Activated CD4-positive, alpha-beta T cell treated with anti-CD3 and anti-CD28 coated beads for 48 hours (primary cell): ENCODE data around the gene XCL1.
"Not testable (repeated sequence)": the region's sequence is repeated elsewhere in the genome, so short reads cannot be mapped to it uniquely, and the experiment has no call there.

Experiments
- DNase-seq: peaks from one replicate; pipeline ENCODE4 v3.0.0-alpha.2; 2020

Gene XCL1

GRCh38 chr1:168576245-168576688 lies at the start of gene XCL1:
Gene XCL1 (plus strand): TSS chr1:168576605. CDS start chr1:168576638, 33 bp downstream.
- DNase-seq = not testable (repeated sequence)

- DNase-seq = no peak
Observed at GRCh38 chr1:168529518-168529917, 46.9 kb upstream of the XCL1 start.

- DNase-seq = no peak
Observed at GRCh38 chr1:168531615-168532345, 44.6 kb upstream of the XCL1 start.

- no peak for DNase-seq
Observed at GRCh38 chr1:168535536-168535935, 40.9 kb upstream of the XCL1 start.

GRCh38 chr1:168540798-168541197 lies 35.6 kb upstream of the XCL1 start:
- DNase-seq = not testable (repeated sequence)

GRCh38 chr1:168542978-168543377 lies 33.4 kb upstream of the XCL1 start:
- DNase-seq = not testable (repeated sequence)

GRCh38 chr1:168543840-168544498 lies 32.4 kb upstream of the XCL1 start, which contains the start of gene XCL2:
Gene XCL2 (minus strand): TSS chr1:168543997. CDS start chr1:168543964, 33 bp downstream.
- DNase-seq = not testable (repeated sequence)

- DNase-seq = not testable (repeated sequence)
Observed at GRCh38 chr1:168545678-168546552, 30.5 kb upstream of the XCL1 start.

- DNase-seq = not testable (repeated sequence)
Observed at GRCh38 chr1:168546553-168546895, 29.9 kb upstream of the XCL1 start.

GRCh38 chr1:168550971-168551370 lies 25.4 kb upstream of the XCL1 start:
- no peak for DNase-seq

GRCh38 chr1:168551688-168552087 lies 24.7 kb upstream of the XCL1 start:
- no peak for DNase-seq

GRCh38 chr1:168552961-168553360 lies 23.4 kb upstream of the XCL1 start:
- no peak for DNase-seq

GRCh38 chr1:168553680-168554553 lies 22.5 kb upstream of the XCL1 start:
- no peak for DNase-seq

- no peak for DNase-seq
Observed at GRCh38 chr1:168554603-168555483, 21.6 kb upstream of the XCL1 start.

GRCh38 chr1:168555508-168556046 lies 20.8 kb upstream of the XCL1 start:
- no peak for DNase-seq

GRCh38 chr1:168556647-168557046 lies 19.8 kb upstream of the XCL1 start:
- no peak for DNase-seq

- no peak for DNase-seq
Observed at GRCh38 chr1:168560370-168560769, 16.0 kb upstream of the XCL1 start.

- DNase-seq = no peak
Observed at GRCh38 chr1:168561989-168562388, 14.4 kb upstream of the XCL1 start.

GRCh38 chr1:168565825-168566224 lies 10.6 kb upstream of the XCL1 start:
- DNase-seq = no peak

GRCh38 chr1:168567007-168567406 lies 9.4 kb upstream of the XCL1 start:
- no peak for DNase-seq

GRCh38 chr1:168567568-168567967 lies 8.8 kb upstream of the XCL1 start:
- no peak for DNase-seq
